GM12892 (cell line): ENCODE data around the gene PRG2.

Source experiments
- DNase-seq: peaks from one replicate; pipeline ENCODE4 v3.0.0; 2011; ENCODE audit not compliant: insufficient read length
- FAIRE-seq: peaks from 2 replicates; lab custom pipeline; 2011; peaks lifted over from hg19 to GRCh38; lab: Jason Lieb, UNC
- POLR2A ChIP-seq: IDR thresholded peaks from 2 replicates; pipeline ENCODE4 v1.6.1; 2011; ENCODE audit warnings: low read depth, low read length, control low read depth
- POLR2AphosphoS5 ChIP-seq: IDR thresholded peaks from 2 replicates; pipeline ENCODE4 v1.6.1; 2011; ENCODE audit warnings: low read depth, low read length, control low read depth
- TAF1 ChIP-seq: IDR thresholded peaks from 2 replicates; pipeline ENCODE4 v1.6.1; 2011; ENCODE audit warnings: low read depth, mild to moderate bottlenecking, control low read depth, low read length, borderline replicate concordance

PRG2 gene

GRCh38 chr11:57358991-57359390 is 31.5 kb downstream of the PRG2 start:
- DNase-seq (no peak), FAIRE-seq (no peak)
- TF ChIP-seq POLR2AphosphoS5 = no peak
- TF ChIP-seq POLR2A = no peak
- TF ChIP-seq TAF1 = no peak

- DNase-seq (no peak), FAIRE-seq (no peak)
Measured at GRCh38 chr11:57358543-57358961, 31.9 kb downstream of the PRG2 start.

GRCh38 chr11:57357856-57358255 is 32.6 kb downstream of the PRG2 start:
- DNase-seq = no peak
- TF ChIP-seq POLR2A (no peak), POLR2AphosphoS5 (no peak), TAF1 (no peak)
- FAIRE-seq = peak; percentile 36

More at GRCh38 chr11:57358543-57358961, 31.9 kb downstream of the PRG2 start:
- TF ChIP-seq TAF1 = no peak
- TF ChIP-seq POLR2AphosphoS5 = no peak
- no peak for TF ChIP-seq POLR2A

- no peak for DNase-seq
- no peak for TF ChIP-seq TAF1
- no peak for TF ChIP-seq POLR2A
- TF ChIP-seq POLR2AphosphoS5 = no peak
- no peak for FAIRE-seq
Measured at GRCh38 chr11:57357310-57357709, 33.1 kb downstream of the PRG2 start.

- DNase-seq (no peak), FAIRE-seq (no peak)
- TF ChIP-seq POLR2A (no peak), POLR2AphosphoS5 (no peak), TAF1 (no peak)
Measured at GRCh38 chr11:57356268-57356667, 34.2 kb downstream of the PRG2 start.

GRCh38 chr11:57354699-57355098 is 35.8 kb downstream of the PRG2 start:
- DNase-seq = no peak
- TF ChIP-seq POLR2A (no peak), POLR2AphosphoS5 (no peak), TAF1 (no peak)

GRCh38 chr11:57353852-57354251 is 36.6 kb downstream of the PRG2 start:
- FAIRE-seq = no peak
- DNase-seq = no peak
- no peak for TF ChIP-seq POLR2A
- no peak for TF ChIP-seq TAF1
- TF ChIP-seq POLR2AphosphoS5 = no peak

More at GRCh38 chr11:57354699-57355098, 35.8 kb downstream of the PRG2 start:
- FAIRE-seq = peak; percentile 64

- TF ChIP-seq POLR2A = no peak
- TF ChIP-seq TAF1 = no peak
- TF ChIP-seq POLR2AphosphoS5 = no peak
- FAIRE-seq = no peak
- no peak for DNase-seq
Measured at GRCh38 chr11:57353446-57353845, 37.0 kb downstream of the PRG2 start.

GRCh38 chr11:57353036-57353435 is 37.4 kb downstream of the PRG2 start:
- DNase-seq (no peak), FAIRE-seq (no peak)
- TF ChIP-seq POLR2A (no peak), POLR2AphosphoS5 (no peak), TAF1 (no peak)

- peak; percentile 66 for DNase-seq
- peak; percentile 80 for FAIRE-seq
- TF ChIP-seq POLR2A (no peak), POLR2AphosphoS5 (no peak)
Measured at GRCh38 chr11:57349491-57350274, 40.8 kb downstream of the PRG2 start.

GRCh38 chr11:57348636-57349313 is 41.7 kb downstream of the PRG2 start:
- no peak for DNase-seq
- TF ChIP-seq POLR2AphosphoS5 (no peak), TAF1 (no peak), POLR2A (no peak)
- FAIRE-seq = no peak
